HepG2 (cell line): ENCODE results near the gene BEND4. TPM values are rescaled to one million over a fixed set of nuclear protein-coding genes. Genes with fewer than 3 reads are reported as not detected.

Experiments used
- ATAC-seq: fragments of 200-7000 bp; cut with Tn5 transposase; 3 replicates; pipeline ENCODE4 v1.9.1; 2020; ENCODE audit warnings: mild to moderate bottlenecking, moderate library complexity
- BruUV-seq: library from RNA; stranded (reverse); fragments of 400-500 nt; replicated peaks from 2 replicates; lab custom pipeline; 2021; lab: Mats Ljungman, UMichigan
- CTCF ChIA-PET: fragments of 300-600 bp; formaldehyde crosslinking; extraction: SDS; loops from one replicate; lab custom pipeline; 2021; ENCODE audit warnings: low total read pairs, inconsistent platforms, low intra/inter-chr PET ratio; lab: Yijun Ruan, JAX
- POLR2A ChIA-PET: fragments of 350-600 bp; sonication (Branson Sonifier 250); formaldehyde crosslinking; loops from one replicate; lab custom pipeline; 2020; ENCODE audit warnings: antibody characterized with exemption, inconsistent platforms; lab: Yijun Ruan, JAX
- DNase-seq: peaks from one replicate; pipeline ENCODE4 v3.0.0-alpha.2; 2015; ENCODE audit warnings: low spot score
- FAIRE-seq: peaks from 3 replicates; lab custom pipeline; 2011; peaks lifted over from hg19 to GRCh38; lab: Jason Lieb, UNC
- H2AFZ ChIP-seq: one replicate; pipeline ENCODE4 v1.6.1; 2011; ENCODE audit warnings: low read length, inconsistent platforms
- H3K27ac ChIP-seq: fragments of 300-600 bp; 3 replicates; pipeline ENCODE4 v1.8.0; 2011; ENCODE audit warnings: mixed run types, mild to moderate bottlenecking, mixed read lengths, low read length, inconsistent platforms; ENCODE audit not compliant: insufficient read depth; ENCODE audit errors: extremely low read length
- H3K27me3 ChIP-seq, 2 experiments: fragments of 200-600 bp in 1 of 2; 2 replicates in 1 of 2; 3 replicates in 1 of 2; pipeline versions ENCODE4 v1.6.0 to v1.8.0; 2011; ENCODE audit warnings: low read length in 2 of 2, mild to moderate bottlenecking in 2 of 2, moderate library complexity in 2 of 2, inconsistent platforms in 1 of 2; ENCODE audit not compliant: insufficient read depth in 2 of 2, control insufficient read depth in 1 of 2
- H3K36me3 ChIP-seq, 2 experiments: fragments of 200-600 bp in 1 of 2; replicated peaks in 1 of 2; 2 replicates in 1 of 2; 3 replicates in 1 of 2; pipeline versions ENCODE4 v1.5.1 to v1.8.0; 2011; ENCODE audit warnings: low read length in 2 of 2, inconsistent platforms in 1 of 2; ENCODE audit not compliant: insufficient read depth in 2 of 2, control insufficient read depth in 1 of 2
- H3K4me1 ChIP-seq: 2 replicates; pipeline ENCODE4 v1.5.1; 2012; ENCODE audit warnings: low read length, inconsistent platforms; ENCODE audit not compliant: insufficient read depth
- H3K4me2 ChIP-seq: 2 replicates; pipeline ENCODE4 v1.6.0; 2011; ENCODE audit warnings: low read depth, low read length, inconsistent platforms
- H3K4me3 ChIP-seq, 3 experiments: fragments of 200-600 bp in 1 of 3; sonication (generic), shearing (Covaris generic) in 1 of 3; replicated peaks in 1 of 3; 2 replicates each; pipeline ENCODE4 v1.5.1; 2011 to 2016; ENCODE audit warnings: low read length in 3 of 3, inconsistent platforms in 2 of 3, low read depth in 2 of 3, mild to moderate bottlenecking in 2 of 3, control low read depth in 1 of 3, mixed read lengths in 1 of 3; ENCODE audit not compliant: insufficient read depth in 1 of 3
- H3K79me2 ChIP-seq: one replicate; pipeline ENCODE4 v1.6.1; 2011; ENCODE audit warnings: low read length, inconsistent platforms; ENCODE audit not compliant: insufficient read depth
- H3K9ac ChIP-seq: 2 replicates; pipeline ENCODE4 v1.6.0; 2011; ENCODE audit warnings: mild to moderate bottlenecking, low read depth, low read length, inconsistent platforms; ENCODE audit not compliant: insufficient read depth
- H3K9me3 ChIP-seq: 2 replicates; pipeline ENCODE4 v1.5.1; 2012; ENCODE audit warnings: mild to moderate bottlenecking, low read length
- H4K20me1 ChIP-seq: 2 replicates; pipeline ENCODE4 v1.6.0; 2011; ENCODE audit warnings: inconsistent platforms, mild to moderate bottlenecking, low read length, moderate library complexity; ENCODE audit not compliant: insufficient read depth
- ATF4 ChIP-seq, 2 experiments: fragments of 450-650 bp in 1 of 2; sonication (generic) in 1 of 2; formaldehyde crosslinking; IDR thresholded peaks; 2 replicates each; pipeline versions ENCODE4 v1.5.0 to v1.8.0; 2020 to 2022; ENCODE audit warnings: mild to moderate bottlenecking in 1 of 2, missing genetic modification reagents in 1 of 2
- ETV6 ChIP-seq: sonication (generic); formaldehyde crosslinking; conservative IDR thresholded peaks from 2 replicates; pipeline ENCODE4 v1.4.0; 2020; ENCODE audit warnings: missing genetic modification reagents
- LCORL ChIP-seq, 2 experiments: fragments of 450-650 bp in 1 of 2; sonication (generic) in 1 of 2; formaldehyde crosslinking in 1 of 2; IDR thresholded peaks; 2 replicates each; pipeline versions ENCODE4 v1.5.0 to v1.6.1; 2017 to 2020; ENCODE audit warnings: antibody characterized with exemption in 1 of 2, missing genetic modification reagents in 1 of 2
- LRRFIP1 ChIP-seq: sonication (generic); formaldehyde crosslinking; conservative IDR thresholded peaks from 2 replicates; pipeline ENCODE4 v1.4.0; 2020; ENCODE audit warnings: missing genetic modification reagents
- MED8 ChIP-seq: sonication (generic); formaldehyde crosslinking; IDR thresholded peaks from 2 replicates; pipeline ENCODE4 v1.8.1; 2023; ENCODE audit warnings: mild to moderate bottlenecking, missing genetic modification reagents; ENCODE audit not compliant: insufficient replicate concordance
- NFATC3 ChIP-seq: sonication (generic); formaldehyde crosslinking; IDR thresholded peaks from 2 replicates; pipeline ENCODE4 v1.5.1; 2020; ENCODE audit warnings: mild to moderate bottlenecking, missing genetic modification reagents
- RBAK ChIP-seq: sonication (generic); formaldehyde crosslinking; IDR thresholded peaks from 2 replicates; pipeline ENCODE4 v1.5.1; 2020; ENCODE audit warnings: mild to moderate bottlenecking, missing genetic modification reagents
- RBM22 ChIP-seq: fragments of 200-400 bp; formaldehyde crosslinking; optimal IDR thresholded peaks from 2 replicates; pipeline ENCODE3; 2017; ENCODE audit warnings: mild to moderate bottlenecking, low read length, moderate library complexity
- SP4 ChIP-seq: sonication (generic); formaldehyde crosslinking; IDR thresholded peaks from 2 replicates; pipeline ENCODE4 v1.8.1; 2023; ENCODE audit warnings: mild to moderate bottlenecking, missing genetic modification reagents
- SRY ChIP-seq: sonication (generic); formaldehyde crosslinking; IDR thresholded peaks from 2 replicates; pipeline ENCODE4 v1.8.0; 2022; ENCODE audit warnings: mild to moderate bottlenecking, missing genetic modification reagents
- ZBTB4 ChIP-seq: sonication (generic); formaldehyde crosslinking; IDR thresholded peaks from 2 replicates; pipeline ENCODE4 v1.4.0; 2020; ENCODE audit warnings: missing genetic modification reagents, mild to moderate bottlenecking, borderline replicate concordance
- ZNF264 ChIP-seq: sonication (generic); formaldehyde crosslinking; IDR thresholded peaks from 2 replicates; pipeline ENCODE4 v1.4.0; 2020; ENCODE audit warnings: missing genetic modification reagents
- ZNF282 ChIP-seq: fragments of 450-650 bp; IDR thresholded peaks from 2 replicates; pipeline ENCODE4 v1.6.1; 2018; ENCODE audit not compliant: partially characterized antibody
- ZNF549 ChIP-seq: sonication (generic); formaldehyde crosslinking; IDR thresholded peaks from 2 replicates; pipeline ENCODE4 v1.5.0; 2020; ENCODE audit warnings: missing genetic modification reagents
- ZNF563 ChIP-seq: sonication (generic); formaldehyde crosslinking; IDR thresholded peaks from 2 replicates; pipeline ENCODE4 v1.8.0; 2022; ENCODE audit warnings: mild to moderate bottlenecking, moderate library complexity, missing genetic modification reagents
- ZNF570 ChIP-seq: sonication (generic); formaldehyde crosslinking; IDR thresholded peaks from 2 replicates; pipeline ENCODE4 v1.4.0; 2020; ENCODE audit warnings: mild to moderate bottlenecking, missing genetic modification reagents, borderline replicate concordance
- ZNF598 ChIP-seq: sonication (generic); formaldehyde crosslinking; IDR thresholded peaks from 2 replicates; pipeline ENCODE4 v1.5.1; 2020; ENCODE audit warnings: mild to moderate bottlenecking, missing genetic modification reagents, borderline replicate concordance
- ZNF615 ChIP-seq: sonication (generic); formaldehyde crosslinking; IDR thresholded peaks from 2 replicates; pipeline ENCODE4 v1.5.0; 2020; ENCODE audit warnings: mild to moderate bottlenecking, missing genetic modification reagents, borderline replicate concordance
- ZNF879 ChIP-seq: sonication (generic); formaldehyde crosslinking; IDR thresholded peaks from 2 replicates; pipeline ENCODE4 v1.8.1; 2023; ENCODE audit warnings: missing genetic modification reagents
- WGBS: methylation state at CpG from one replicate; pipeline ENCODE4 v1.1.6; 2017; ENCODE audit warnings: low lambda C conversion rate; 5-methylcytosine and 5-hydroxymethylcytosine counted together
- in situ Hi-C: cut with HindIII; loops from 2 replicates; pipeline ENCODE4 v1.10.0; 2017; ENCODE audit warnings: low pct_unique_long_range_greater_than_20kb; ENCODE audit not compliant: extremely low pct_ligation_motif_present
- intact Hi-C: fragments of 100-400 bp; cut with micrococcal nuclease; formaldehyde crosslinking; loops from one replicate; pipeline ENCODE4 v1.10.0; 2022; ENCODE audit not compliant: unreplicated experiment
- polyA plus RNA-seq, 8 experiments: library from polyadenylated mRNA; depleted of rRNA in 3 of 8; stranded (reverse) in 7 of 8; unstranded in 1 of 8; fragments of >200 nt; fragmentation: Illumina TruSeq in 4 of 8; extraction: Trizol in 4 of 8; gene quantifications; 2 replicates each; pipeline versions ENCODE4 v1.2.1 to v1.2.3, GENCODE V29; 2011 to 2016; ENCODE audit warnings: low read depth in 4 of 8, missing spikeins in 1 of 8, mixed read lengths in 1 of 8; ENCODE audit not compliant: insufficient read depth in 1 of 8
- total RNA-seq, 5 experiments: library from RNA; depleted of rRNA; stranded (reverse); fragments of >200 nt; fragmentation: Illumina TruSeq; extraction: Trizol; gene quantifications; 2 replicates each; pipeline ENCODE4 v1.2.3, GENCODE V29; 2016; ENCODE audit warnings: low read depth in 1 of 5

BEND4 gene
- total and polyA plus RNA-seq, 2 of the 13 experiments (the other 11 are each of a cell fraction or from before 2014, with no cell fraction given) = not detected

- TF ChIP-seq ZBTB4 (CRISPR knock-in tag) (no peak), ZNF563 (CRISPR knock-in tag) (no peak), ZNF598 (no peak), ETV6 (CRISPR knock-in tag) (no peak), ATF4 (CRISPR knock-in tag; IDR thresholded peaks at IDR 0.05) (no peak), NFATC3 (no peak), ZNF282 (no peak)
These were observed 16.1 kb downstream of the BEND4 start (continued) for GRCh38 chr4:42136371-42136770.

- Histone ChIP-seq H3K4me3 (no peak overlapping the region), H3K79me2 (no peaks in the 10 kb centered on the region), H3K4me1 (no peaks in the 10 kb centered on the region), H3K27ac (no peak overlapping the region), H4K20me1 (no peaks in the 10 kb centered on the region), H3K27me3 (peaks cover 0 to 8% of the 10 kb centered on the region in 2 experiments; a peak in 1 of 5 replicates), H3K9ac (no peak overlapping the region), H3K9me3 (no peaks in the 10 kb centered on the region), H3K36me3 (no peaks in the 10 kb centered on the region), H3K4me2 (no peak overlapping the region), H2AFZ (no peak overlapping the region)
- 0% methylated on average over 1 of the region's 1 CpG for WGBS
- in situ Hi-C loops (no loop called here), intact Hi-C loops (no loop called here)
- no peak for FAIRE-seq
- no TSS peak for BruUV-seq
- ChIA-PET CTCF (no interaction called here), POLR2A (no interaction called here)
- DNase-seq = no peak
- ATAC-seq = no peak
- no peak for TF ChIP-seq ZNF570 (CRISPR knock-in tag)
- TF ChIP-seq LRRFIP1 (CRISPR knock-in tag) = no peak
- TF ChIP-seq ZNF264 (CRISPR knock-in tag) = no peak
- TF ChIP-seq SP4 (CRISPR knock-in tag) = no peak
- no peak for TF ChIP-seq RBM22
- no peak for TF ChIP-seq ZNF549
- TF ChIP-seq LCORL (IDR thresholded peaks at IDR 0.05) = no peak
- no peak for TF ChIP-seq LCORL (CRISPR knock-in tag; IDR thresholded peaks at IDR 0.05)
- no peak for TF ChIP-seq SRY (CRISPR knock-in tag)
- no peak for TF ChIP-seq RBAK (CRISPR knock-in tag)
- no peak for TF ChIP-seq ZNF879 (CRISPR knock-in tag)
- no peak for TF ChIP-seq ZNF615 (CRISPR knock-in tag)
- no peak for TF ChIP-seq MED8 (CRISPR knock-in tag)
These were observed 19.4 kb downstream of the BEND4 start for GRCh38 chr4:42133006-42133405.
